HG02973 (cell line): Measurements from ENCODE around the gene IFITM5.
"Not testable (repeated sequence)": the region's sequence is repeated elsewhere in the genome, so short reads cannot be mapped to it uniquely, and the experiment has no call there.

ENCODE experiments used
- ATAC-seq: cut with Tn5 transposase; IDR thresholded peaks from one replicate; pipeline ENCODE4 v1.9.1; 2021; ENCODE audit warnings: moderate library complexity; ENCODE audit not compliant: unreplicated experiment

IFITM5 gene

DNA sequence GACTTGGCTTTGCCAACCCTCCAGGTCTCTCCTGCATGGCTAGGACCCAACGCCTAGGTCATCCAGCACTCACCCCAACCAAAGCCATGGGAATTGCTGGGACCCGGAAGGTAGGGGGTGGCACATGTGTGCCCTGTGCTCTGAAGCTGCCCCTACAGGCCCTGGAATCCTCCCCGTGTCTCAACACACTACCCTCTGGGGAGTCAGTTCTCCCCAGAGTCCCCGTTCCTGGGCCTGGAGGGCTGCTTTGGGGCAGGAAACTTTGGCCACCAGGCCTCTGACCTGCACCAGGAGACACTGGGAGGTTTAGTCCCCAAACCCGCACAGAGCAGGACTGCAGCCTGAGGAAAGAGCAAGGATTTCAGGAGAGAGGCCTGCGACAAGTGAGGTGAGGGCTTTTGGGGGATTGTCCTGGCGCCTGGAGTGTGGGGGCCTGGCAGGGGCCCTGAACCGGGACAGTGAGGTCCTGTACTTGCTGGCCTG is 14.0 kb upstream of the IFITM5 start:
- no peak for ATAC-seq

DNA sequence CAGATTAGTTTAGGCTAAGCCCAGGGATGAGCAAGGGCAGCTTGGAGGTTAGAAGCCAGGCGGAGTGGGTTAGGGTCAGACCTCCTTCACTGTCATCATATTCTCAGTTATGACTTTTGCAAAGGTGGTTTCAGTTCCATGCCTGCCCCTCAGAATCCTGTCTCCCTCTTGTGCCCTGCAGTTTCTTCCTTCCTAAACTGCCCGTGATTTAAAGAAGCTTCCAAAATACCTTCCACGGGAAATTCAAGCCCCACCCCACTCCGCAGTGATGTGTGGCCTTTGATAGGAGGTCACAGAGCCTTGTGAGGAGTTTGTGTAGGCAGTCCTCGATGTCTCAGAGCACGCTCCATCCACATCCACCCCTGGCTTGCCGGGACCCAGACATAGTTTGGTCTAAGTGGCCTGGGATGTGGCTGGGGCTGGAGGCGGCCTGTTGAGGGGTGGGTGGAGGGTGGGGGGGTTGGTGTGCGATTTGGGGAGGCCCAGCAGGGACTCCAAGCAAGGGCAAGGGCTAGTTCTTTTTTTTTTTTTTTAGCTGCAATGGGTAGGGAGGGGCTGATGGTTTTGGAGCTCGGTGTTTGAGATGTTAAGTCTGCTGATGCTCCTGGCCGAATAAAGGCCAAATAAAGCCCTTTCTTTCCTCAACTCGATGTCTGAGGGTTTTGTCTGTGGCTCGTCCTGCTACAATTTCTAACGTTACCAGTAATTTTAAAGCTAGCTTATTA is 12.9 kb upstream of the IFITM5 start:
- no peak for ATAC-seq

DNA sequence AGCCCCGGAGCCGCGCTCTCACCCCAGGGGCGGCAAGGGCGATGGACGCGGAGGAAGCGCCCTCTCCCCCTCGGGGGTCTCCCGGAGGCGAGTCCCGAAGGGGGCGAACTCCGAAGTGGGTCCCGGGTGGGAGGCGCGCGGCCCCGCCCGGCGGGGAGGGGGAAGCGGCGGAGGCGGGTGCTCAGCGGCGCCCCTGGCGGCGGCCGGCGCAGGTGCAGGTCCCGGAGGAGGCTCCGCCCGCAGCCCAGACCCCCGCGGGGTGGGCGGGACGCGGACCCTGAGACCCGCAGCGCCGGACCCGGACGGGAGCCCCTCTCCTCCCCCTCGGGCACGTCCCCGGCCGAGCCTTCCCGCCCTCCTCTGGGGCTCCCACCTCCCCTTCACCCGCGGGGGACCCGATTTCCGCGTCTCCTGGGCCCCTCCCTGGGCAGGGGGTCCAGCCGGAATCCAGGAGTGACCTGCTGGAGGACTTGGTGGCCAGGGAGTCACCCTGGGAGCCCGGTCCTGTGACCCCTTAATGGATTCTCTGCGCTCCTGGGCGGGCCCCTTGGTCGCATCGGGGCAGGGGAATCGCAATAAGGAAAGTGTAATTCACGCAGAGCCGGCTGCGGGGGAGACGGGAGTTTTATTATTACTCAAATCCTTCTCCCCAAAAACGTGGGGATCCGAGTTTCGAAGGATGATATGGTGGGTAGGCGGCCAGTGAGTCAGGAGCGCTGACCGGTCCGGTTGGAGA is 11.9 kb upstream of the IFITM5 start:
- ATAC-seq = not testable (repeated sequence)

DNA sequence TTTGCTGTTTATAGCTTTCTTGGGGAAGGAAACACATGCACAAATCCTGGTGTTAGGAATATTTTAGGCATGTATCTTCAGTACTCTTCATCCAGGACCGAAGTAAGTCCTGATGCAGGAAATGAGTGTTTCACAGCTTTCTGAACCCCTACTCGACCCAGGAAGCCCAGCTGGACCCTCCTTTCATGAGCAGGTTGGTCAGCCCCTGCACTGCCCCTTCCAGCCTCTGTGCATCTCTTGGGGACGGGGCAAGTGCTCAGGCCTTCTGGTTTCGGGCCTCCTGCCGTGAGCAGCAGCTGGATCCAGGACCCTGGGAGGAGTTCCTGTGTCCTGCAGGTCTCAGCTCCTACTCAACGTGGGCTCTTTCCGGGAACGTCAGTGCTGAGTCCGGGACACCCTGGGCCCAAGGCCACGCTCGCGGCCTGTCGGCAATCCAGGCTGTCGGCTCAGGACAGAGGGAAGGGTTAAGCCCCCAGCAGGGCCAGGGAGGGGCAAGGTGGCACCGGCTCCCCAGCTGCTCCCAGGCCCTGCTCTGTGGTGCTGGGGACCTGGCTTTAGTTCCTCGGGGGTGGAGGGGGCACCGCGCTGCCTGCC is 10.8 kb upstream of the IFITM5 start:
- not testable (repeated sequence) for ATAC-seq

DNA sequence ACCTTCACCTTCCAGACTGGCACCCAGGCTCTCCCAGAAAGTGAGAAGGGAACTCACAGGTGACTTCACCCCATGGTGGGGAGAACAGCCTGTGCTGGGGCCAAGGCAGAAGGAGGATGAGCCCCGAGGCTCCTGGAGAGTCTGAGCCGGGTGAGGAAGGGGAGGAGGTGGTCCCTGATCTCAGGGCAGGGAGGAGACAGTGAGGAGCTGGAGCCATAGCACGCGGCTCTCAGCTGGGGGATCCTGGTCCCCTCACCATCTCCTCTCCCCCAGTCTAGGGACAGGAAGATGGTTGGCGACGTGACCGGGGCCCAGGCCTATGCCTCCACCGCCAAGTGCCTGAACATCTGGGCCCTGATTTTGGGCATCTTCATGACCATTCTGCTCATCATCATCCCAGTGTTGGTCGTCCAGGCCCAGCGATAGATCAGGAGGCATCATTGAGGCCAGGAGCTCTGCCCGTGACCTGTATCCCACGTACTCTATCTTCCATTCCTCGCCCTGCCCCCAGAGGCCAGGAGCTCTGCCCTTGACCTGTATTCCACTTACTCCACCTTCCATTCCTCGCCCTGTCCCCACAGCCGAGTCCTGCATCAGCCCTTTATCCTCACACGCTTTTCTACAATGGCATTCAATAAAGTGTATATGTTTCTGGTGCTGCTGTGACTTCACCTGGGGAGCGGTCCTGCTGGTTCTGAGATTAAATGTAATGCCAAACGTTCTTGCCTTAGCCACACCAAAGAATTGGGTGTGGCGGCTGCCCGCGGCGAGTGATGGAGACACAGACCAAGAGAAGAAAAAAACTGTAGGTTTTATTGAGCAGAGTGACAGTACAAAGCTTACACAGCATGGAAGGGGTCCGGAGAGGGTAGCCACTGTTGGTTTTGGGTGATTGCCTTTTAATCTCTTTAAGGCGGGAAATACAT is 9.7 kb upstream of the IFITM5 start:
- not testable (repeated sequence) for ATAC-seq

DNA sequence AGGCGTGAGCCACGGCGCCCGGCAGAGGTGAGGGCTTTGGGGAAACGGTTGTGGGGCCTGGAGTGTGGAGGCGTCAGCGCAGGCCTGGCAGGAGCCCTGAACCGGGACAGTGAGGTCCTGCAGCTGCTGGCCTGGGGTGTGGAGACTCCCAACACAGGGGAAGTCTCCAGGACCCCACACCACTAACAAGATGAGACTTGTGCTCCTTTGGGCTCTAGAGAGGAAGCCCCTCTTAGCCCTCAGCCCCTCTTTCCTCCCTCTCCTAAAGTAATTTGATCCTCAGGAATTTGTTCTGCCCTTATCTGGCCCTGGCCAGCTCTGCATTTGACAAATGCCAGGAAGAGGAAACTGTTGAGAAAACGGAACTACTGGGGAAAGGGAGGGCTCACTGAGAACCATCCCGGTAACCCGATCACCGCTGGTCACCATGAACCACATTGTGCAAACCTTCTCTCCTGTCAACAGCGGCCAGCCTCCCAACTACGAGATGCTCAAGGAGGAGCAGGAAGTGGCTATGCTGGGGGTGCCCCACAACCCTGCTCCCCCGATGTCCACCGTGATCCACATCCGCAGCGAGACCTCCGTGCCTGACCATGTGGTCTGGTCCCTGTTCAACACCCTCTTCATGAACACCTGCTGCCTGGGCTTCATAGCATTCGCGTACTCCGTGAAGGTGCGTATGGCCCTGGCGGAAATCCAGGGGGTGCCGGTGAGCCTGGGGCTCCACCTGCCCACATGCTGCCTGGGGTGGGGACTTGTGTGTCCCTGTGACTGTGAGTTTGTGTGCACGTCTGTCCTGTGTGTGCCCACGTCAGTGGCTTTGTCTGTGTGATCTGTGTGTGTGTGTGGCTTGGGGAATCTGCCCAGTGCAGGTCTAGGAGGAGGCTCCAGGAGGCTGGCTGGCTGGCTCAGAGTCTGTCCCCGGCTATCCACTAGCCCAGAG is 8.7 kb upstream of the IFITM5 start, which contains the start of gene IFITM2:
IFITM2 (plus strand) TSS at position 51 of the 943 bp plus-strand sequence; CDS start at position 428, 377 bp downstream.
- not testable (repeated sequence) for ATAC-seq

DNA sequence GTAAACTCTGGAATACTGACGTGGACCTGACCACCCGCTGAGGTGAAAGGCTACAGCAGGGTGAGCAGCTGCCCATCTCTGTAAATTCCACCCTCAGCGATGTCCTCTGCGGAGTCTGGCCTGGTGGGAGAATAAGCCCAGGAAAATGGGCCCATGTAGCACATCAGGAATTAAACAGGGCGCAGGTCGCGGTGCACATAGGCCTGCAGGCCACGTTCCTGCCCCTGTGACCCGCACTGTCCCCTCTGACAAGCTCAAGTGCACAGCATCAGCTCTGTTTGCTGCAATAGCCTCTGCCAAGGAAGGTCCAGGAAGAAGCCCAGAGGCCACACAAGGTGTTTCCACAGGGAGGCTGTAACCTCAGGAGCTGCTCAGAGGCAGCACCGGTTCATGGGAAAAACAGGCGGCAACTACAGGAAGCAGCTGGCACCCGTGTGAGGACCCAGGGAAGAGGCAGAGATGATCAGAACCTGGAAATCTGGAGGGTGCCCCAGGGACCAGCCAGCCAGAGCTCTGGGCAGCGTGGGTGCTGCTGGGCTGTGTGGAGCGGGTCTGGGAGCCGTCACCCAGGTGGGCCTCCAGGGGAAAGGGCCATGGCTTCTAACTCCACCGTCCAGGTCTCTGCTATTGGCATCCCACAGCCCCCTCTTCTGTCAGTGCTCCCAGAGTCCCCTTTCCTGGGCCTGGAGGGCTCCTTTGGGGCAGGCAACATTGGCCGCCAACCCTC is 7.5 kb upstream of the IFITM5 start:
- ATAC-seq = no peak

DNA sequence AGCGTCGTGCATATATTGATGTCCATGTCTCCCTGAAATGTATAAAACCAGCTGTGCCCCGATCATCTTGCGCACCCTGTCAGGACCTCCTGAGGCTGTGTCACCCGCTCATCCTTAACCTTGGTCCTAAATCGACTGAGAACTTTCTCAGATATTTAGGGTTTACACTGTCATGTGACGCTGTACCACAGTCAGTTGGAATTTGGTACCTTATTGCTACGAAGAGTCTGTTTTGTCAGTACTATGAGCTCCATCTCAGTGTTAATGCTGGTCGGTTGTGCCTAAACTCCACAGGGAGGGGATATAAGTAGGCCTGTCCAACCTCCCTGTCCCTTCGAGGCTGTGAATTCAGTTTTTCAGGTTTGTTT is 6.5 kb upstream of the IFITM5 start:
- ATAC-seq = no peak

DNA sequence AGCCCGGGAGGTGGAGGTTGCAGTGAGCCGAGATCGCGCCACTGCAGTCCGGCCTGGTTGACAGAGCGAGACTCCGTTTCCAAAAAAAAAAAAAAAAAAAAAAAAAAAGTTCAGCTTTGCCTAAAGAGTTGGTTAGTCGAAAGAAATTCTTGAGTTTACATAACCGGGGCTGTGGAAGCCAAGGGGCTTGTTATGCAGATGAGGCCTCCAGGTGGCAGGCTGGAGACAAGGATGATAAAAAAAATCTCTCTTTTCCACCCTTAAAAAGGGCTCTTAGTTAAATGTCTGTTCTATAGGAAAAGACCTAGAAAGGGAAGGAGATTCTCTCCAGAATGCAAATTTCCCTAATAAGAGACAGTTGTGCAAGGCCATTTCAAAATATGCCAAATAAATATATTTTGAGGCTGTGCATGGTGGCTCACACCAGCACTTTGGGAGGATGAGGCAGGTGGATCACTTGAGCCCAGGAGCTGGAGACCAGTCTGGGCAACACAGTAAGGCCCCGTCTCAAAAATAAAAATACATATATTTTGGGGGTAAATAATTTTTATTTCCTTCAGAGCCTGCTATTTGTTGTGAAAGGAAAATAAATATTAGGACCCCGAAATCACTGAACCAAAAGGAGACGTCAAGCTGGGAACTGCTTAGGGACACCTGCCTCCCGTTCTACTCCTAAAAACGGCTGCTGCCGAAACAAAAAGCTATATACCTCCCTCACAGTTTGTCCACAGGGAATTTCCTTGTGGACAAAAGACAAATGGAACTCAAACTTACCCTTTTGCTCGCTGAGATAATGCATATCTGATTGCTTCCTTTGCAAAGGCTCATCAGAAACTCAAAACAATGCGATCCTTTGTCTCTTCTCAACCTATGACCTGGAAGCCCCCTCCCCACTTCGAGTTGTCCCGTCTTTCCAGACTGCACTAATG is 5.9 kb upstream of the IFITM5 start:
- no peak for ATAC-seq

DNA sequence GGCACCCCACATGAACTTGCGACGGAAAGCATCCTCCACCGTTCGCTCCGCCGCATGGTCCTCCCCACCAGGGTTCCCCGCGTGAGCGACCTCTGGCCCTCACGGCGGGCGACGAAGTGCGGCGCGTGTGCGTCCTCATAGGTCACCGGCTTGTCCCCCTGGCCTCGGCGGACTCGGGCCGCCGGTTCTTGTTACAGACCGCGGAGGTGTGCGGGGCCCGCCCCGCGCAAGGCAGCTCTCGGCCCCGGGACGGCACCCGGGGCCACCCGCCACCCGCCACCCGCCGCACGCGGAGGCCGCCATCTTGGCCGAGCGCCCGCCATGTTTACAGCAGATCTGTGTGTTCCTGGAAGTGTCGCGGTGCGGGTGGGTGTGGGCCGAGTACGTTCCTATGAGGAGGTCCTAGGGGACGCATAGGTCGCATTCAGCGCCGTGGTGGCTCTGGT is 4.8 kb upstream of the IFITM5 start:
- no peak for ATAC-seq

DNA sequence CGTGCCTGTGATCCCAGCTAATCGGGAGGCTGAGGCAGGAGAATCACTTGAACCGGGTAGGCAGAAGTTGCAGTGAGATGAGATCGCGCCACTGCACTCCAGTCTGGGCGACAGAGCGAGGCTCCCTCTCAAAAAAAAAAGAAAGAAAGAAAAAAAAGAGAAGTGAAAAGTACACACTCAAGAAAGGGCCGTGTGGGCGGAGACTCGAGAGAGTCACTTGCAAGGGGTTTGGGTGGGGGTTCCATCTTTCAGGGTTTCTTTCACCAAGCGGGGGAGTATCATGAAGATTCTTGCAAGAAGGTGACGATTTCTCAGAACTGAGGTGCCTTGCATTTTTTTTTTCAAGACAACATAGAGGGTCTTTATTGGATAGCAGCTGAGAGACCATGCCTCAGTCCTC is 4.0 kb upstream of the IFITM5 start:
- no peak for ATAC-seq

DNA sequence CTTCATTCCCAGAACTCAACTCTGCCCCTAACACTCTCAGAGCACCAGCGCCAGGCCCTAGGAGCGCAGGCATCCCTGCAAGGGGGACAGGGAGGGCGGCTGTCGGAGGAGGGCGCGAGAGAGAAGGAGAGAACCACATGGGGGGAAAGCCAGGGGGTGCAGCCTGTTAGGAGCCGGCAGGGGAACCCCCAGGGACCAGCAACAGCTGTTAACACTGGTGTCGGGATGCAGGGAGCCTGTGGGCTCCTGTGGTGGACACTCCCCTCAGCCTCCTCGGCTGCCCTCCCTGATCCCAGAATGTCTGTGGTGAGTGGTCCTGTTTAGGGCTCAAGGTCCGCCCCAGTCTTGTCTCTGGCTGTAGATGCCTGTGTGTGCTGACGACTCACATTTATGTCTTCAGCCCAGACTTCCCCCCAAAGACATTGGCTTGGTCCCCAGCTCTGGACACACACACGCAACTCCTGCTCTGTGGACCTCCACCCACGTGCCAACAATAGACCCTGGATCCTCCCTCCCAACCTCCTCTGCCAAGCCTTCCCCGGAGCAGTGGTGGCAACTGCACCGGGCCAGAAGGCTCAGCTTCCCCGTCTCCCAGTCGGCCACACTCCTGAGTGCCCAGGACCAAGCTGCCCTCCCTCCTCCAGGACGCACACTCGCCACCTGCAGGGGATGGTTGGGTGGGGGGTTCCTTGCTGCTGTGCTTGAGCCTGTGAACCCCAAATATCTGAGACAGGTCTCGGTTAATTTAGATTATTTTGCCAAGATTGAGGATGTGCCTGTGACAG is 817 bp upstream of the IFITM5 start:
- no peak for ATAC-seq

DNA sequence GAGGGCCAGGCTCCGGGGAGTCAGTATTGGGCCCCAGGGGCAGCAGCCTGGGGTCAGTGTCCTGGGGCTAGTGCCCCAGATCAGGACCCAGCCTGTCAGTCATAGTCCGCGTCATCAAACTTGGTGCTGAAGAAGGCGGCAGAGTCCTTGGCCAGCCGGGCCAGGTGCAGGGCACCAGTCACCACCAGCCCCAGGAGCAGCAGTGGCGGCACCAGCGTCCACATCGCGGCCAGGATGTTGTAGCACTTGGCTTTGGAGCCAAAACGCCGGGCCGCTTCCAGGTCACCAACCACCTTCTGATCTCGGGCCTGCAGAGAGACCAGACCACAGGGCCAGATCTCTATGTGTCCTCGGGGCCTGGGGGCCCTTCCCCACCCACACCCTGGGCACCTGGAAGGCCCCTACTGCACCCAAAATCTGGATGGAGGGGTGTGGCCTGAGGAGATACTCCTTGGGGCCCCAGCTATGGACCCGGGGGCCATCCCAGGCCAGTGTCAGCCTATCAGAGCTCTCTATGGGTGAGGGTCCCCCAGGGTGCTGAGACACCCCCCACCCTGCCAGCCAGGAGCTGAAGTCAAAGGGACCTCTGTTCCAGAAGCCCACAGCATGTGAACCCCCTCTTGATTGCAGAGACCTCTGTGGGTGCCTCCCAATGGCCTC is 790 bp downstream of the IFITM5 start:
- ATAC-seq = no peak

DNA sequence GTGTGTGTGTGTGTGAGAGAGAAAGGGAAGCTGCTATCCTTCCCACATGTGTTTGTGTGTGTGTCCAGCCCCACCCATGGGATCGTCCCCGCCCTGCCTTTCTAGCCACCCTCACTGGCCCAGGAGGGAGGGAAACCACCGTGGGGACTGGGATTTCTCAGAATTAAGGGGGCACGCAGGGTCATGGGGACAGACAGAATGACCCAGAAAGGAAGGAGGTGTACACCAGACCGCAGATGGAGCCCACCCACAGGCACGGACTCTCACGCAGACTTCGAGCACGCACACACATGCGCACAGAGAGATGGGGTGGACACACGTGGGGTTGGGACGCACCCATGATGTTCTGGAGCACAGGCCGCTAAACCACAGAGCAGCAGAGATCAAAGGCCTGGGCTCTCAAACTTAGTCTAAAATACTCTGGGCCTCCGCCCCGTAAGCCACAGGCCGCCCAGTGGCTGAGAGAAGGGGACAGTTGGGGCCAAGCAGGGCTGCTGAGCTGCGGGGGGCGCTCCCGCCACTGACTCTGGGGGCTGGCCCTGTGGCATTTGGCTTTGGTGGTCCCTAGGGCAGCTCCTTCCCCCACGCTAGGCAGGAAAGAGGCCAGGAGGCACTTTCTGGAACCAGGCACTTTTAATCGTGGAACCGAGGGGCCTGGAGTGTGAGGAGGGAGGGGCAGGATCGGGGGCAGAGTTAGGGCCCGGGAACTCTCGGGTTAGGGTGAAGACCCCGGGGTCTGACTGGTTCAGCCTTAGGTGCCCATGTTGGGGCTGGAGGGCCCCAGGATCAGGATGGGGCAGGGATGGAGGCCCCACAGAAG is 1.5 kb downstream of the IFITM5 start:
- no peak for ATAC-seq

DNA sequence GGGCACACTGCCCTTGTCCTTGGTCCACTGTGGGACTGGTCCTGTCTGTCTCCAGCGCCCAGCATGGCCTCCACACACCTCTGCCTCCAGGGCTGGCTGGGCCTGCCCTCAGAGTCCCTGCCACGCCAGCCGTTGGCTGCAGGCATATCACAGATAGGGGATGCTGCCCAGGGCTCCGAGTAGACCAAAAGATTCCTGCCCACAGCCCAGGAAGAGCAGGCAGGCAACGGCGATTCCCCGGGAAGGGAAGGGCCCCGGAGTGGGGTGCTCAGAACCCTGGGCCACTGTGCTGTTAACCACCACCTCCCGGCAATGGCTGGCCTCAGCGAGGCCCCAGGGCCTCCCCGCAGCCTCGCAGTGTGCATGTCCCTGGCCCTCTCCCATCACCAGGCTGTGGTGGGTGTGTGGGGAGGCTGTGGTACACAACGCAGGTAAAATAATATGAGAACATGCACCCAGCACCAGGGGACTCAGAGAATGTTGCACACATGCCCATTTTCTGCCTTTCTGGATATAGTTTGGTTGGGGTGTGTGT is 2.2 kb downstream of the IFITM5 start:
- ATAC-seq = no peak
